GM12873 (cell line): ENCODE data around the gene APLN.

ENCODE experiments used
- CTCF ChIP-seq: IDR thresholded peaks from 2 replicates; pipeline ENCODE4 v1.5.1; 2012; ENCODE audit warnings: low read depth, mild to moderate bottlenecking, moderate library complexity, low read length, control low read depth; ENCODE audit not compliant: insufficient read depth; ENCODE audit errors: missing control alignments

APLN gene

DNA sequence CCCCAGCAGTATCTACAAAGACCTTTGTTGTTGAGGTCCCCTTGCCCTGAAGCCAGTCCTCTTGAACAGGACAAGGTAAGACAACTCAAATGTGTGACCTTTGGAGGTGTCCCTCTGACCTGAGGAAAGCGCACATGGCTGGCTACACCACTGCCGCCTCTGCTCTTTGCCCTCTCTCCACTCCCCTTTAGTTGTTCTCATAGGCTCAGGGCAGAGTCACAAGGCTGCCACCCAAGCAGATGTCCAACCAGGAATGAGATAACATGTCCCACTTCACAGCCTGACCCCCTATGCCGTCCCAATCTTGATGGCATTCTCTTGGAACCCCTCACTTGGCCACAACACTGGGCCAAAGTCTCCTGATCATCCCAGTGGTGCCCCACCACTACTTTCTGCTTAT, 46.3 kb downstream of the APLN start:
- no peak for TF ChIP-seq CTCF

- TF ChIP-seq CTCF = peak; percentile 82
These were observed 47.8 kb downstream of the APLN start for GRCh38 chrX:129606918-129607317.

DNA sequence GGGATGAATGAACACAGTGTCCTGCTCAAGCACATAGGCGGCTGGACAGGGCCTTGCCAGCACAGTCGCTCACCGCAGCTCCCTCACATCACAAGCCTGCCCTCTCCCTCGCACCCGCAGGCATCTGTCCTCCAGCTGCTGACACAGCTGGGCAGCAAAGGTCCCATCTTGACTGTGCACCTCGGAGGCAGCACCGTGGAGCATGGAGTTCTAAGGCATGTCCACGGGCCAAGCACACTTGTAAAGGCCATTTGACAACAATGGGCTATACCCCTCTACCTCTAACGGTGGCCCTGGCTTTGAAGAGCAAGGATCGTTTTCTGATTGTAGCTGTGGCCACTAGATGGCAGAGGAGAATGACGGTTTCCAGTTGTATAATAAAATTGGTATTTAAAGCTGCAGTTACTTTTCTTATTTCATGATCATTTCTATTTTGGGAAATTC, 53.8 kb downstream of the APLN start:
- TF ChIP-seq CTCF = peak; percentile 75

DNA sequence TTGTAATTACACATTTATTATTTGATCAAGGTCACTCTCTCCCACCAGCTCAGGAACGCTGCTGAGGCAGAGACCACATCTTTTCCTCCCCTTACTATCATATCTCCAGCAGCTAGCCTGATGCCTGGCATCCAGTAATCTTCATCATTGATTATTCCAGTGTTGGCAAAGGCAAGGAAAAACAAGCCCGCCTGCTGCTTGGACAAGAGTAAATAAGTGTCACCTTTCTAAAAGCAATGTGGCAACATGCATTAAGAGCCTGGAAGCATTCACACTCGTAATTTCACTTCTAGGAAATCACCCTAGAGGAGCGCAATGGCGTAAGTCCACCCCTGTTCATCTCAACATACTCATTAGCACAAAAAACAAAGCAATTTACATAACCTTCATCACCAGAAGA, 54.8 kb downstream of the APLN start:
- no peak for TF ChIP-seq CTCF

GRCh38 chrX:129599499-129599898, 55.3 kb downstream of the APLN start:
- TF ChIP-seq CTCF = no peak

- TF ChIP-seq CTCF = no peak
These were observed 56.9 kb downstream of the APLN start for GRCh38 chrX:129597905-129598304.

DNA sequence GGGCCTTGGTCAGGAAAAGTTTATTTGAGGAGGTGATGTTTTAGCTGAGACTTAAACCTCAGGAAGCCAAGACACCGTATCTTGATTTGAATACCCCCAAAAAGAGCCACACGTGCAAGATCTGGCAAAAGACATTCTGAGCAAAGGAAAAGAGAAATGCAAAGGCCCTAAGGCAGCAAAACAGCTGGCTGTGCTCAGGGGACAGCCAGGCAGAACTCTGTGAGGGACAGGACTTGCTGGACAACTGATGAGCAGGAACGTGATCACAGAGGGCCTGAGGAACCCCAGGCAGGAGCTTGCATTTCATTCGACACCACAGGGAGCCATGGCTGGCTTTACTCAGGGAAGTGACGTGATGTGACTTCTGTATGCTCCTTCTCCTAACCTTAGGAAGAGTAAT, 58.7 kb downstream of the APLN start:
- no peak for TF ChIP-seq CTCF
